PFSK-1 (cell line): ENCODE measurements around the gene RYR2.

Source experiments
- FOXP2 ChIP-seq: optimal IDR thresholded peaks from 2 replicates; pipeline ENCODE3; 2011; ENCODE audit warnings: borderline replicate concordance, control low read depth, inconsistent platforms; ENCODE audit not compliant: insufficient read depth; ENCODE audit errors: extremely low read length, extremely low read depth
- POLR2AphosphoS5 ChIP-seq: IDR thresholded peaks from 2 replicates; pipeline ENCODE4 v1.6.1; 2012; ENCODE audit warnings: low read depth, mild to moderate bottlenecking, control low read depth, low read length, moderate library complexity
- SIN3A ChIP-seq: IDR thresholded peaks from 2 replicates; pipeline ENCODE4 v1.6.1; 2012; ENCODE audit warnings: mild to moderate bottlenecking, low read length, moderate library complexity, borderline replicate concordance; ENCODE audit not compliant: insufficient read depth
- TAF1 ChIP-seq: IDR thresholded peaks from 2 replicates; pipeline ENCODE4 v1.6.1; 2012; ENCODE audit warnings: low read length, control low read depth, borderline replicate concordance; ENCODE audit not compliant: insufficient read depth
- TF ChIP-seq, protein P1 (sequence below), 2 experiments: IDR thresholded peaks; 2 replicates each; pipeline versions ENCODE4 v1.6.1 to v1.8.0; 2011 to 2012; ENCODE audit warnings: low read depth in 2 of 2, low read length in 2 of 2, control low read depth in 1 of 2, inconsistent platforms in 1 of 2, mild to moderate bottlenecking in 1 of 2, moderate library complexity in 1 of 2; ENCODE audit not compliant: insufficient read depth in 1 of 2

Gene RYR2

DNA sequence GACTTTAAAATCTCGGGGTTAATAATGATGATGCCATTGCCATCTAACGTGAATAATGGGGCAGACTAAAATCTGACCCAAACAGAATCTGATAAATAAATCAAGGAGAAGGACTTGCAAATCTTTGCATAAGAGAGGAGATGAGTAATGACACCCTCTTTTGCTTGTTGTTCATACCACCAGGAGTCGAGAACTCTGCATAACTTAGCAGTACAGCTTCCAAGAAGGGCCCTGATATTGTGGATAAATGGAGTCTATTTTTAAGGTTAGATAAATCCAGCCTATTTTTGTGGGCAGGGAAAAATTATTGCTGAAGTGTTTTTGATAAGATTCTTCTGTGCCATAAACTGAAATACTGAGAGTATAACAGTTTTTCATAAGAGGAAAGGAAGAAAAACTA, 17.3 kb downstream of the RYR2 start:
- no peak for TF ChIP-seq TAF1
- TF ChIP-seq SIN3A, result no peak
- no peak for TF ChIP-seq FOXP2
- TF ChIP-seq, protein P1, sequence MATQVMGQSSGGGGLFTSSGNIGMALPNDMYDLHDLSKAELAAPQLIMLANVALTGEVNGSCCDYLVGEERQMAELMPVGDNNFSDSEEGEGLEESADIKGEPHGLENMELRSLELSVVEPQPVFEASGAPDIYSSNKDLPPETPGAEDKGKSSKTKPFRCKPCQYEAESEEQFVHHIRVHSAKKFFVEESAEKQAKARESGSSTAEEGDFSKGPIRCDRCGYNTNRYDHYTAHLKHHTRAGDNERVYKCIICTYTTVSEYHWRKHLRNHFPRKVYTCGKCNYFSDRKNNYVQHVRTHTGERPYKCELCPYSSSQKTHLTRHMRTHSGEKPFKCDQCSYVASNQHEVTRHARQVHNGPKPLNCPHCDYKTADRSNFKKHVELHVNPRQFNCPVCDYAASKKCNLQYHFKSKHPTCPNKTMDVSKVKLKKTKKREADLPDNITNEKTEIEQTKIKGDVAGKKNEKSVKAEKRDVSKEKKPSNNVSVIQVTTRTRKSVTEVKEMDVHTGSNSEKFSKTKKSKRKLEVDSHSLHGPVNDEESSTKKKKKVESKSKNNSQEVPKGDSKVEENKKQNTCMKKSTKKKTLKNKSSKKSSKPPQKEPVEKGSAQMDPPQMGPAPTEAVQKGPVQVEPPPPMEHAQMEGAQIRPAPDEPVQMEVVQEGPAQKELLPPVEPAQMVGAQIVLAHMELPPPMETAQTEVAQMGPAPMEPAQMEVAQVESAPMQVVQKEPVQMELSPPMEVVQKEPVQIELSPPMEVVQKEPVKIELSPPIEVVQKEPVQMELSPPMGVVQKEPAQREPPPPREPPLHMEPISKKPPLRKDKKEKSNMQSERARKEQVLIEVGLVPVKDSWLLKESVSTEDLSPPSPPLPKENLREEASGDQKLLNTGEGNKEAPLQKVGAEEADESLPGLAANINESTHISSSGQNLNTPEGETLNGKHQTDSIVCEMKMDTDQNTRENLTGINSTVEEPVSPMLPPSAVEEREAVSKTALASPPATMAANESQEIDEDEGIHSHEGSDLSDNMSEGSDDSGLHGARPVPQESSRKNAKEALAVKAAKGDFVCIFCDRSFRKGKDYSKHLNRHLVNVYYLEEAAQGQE (IDR thresholded peaks at IDR 0.05; ENCODE audit: insufficient read depth in 1 of 2, low read depth in 2 of 2, low read length in 2 of 2), result no peak

DNA sequence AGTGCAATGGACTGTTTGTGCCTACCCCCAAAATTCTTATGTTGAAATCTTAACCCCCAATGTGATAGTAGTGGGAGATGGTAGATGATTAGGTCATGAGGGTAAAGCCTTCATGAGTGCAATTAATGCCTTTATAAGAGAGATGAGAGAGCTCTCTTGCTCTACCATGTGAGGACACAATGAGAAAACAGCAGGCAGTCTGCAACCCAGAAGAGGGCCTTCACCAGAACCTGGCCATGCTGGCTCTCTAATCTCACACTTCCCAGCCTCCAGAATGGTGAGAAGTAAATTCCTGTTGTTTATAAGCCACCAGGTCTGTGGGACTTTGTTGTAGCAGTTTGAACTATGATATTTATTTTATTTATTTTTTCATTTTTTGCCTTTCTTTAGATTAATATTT, 21.0 kb downstream of the RYR2 start:
- TF ChIP-seq POLR2AphosphoS5, result no peak
- TF ChIP-seq, protein P1 (IDR thresholded peaks at IDR 0.05; ENCODE audit: insufficient read depth in 1 of 2, low read depth in 2 of 2, low read length in 2 of 2), result no peak
- no peak for TF ChIP-seq SIN3A
- TF ChIP-seq TAF1, result no peak
- TF ChIP-seq FOXP2, result no peak

DNA sequence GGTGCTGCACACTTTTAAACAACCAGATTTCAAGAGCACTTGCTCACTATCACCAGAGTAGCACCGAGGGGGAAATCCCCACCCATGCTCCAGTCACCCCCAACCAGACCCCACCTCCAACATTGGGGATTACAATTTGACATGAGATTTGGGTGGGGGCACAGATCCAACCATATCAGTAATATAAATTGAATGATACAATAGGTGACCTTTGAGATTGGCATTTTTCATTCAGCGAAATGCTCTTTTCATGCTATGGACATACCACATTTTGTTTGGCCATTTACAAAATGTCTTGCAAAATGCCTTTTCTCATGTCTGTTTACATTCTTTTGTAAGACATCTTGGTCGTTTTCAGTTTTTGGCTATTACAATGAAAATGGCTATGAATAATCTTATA, 23.9 kb downstream of the RYR2 start:
- TF ChIP-seq FOXP2, result no peak

DNA sequence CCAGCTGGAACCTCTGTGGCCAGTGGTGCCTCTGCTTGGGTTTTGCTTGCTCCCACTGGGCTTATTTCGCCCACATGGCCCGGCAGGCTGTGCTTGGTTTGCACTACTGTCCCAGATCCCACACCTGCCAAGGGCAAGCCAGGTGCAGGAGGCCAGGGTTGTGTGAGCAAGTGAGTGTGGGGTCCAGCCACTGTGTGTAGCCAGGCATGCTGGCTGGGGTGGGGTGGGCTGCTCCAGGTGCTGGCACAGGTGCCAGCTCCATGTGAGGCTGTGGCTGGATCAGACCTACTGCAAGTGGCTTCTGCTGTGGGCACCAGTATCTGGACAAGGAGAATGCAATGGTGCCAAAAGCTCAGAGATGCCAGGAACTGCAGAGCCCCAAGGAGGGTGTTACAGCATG, 28.5 kb downstream of the RYR2 start:
- no peak for TF ChIP-seq SIN3A

DNA sequence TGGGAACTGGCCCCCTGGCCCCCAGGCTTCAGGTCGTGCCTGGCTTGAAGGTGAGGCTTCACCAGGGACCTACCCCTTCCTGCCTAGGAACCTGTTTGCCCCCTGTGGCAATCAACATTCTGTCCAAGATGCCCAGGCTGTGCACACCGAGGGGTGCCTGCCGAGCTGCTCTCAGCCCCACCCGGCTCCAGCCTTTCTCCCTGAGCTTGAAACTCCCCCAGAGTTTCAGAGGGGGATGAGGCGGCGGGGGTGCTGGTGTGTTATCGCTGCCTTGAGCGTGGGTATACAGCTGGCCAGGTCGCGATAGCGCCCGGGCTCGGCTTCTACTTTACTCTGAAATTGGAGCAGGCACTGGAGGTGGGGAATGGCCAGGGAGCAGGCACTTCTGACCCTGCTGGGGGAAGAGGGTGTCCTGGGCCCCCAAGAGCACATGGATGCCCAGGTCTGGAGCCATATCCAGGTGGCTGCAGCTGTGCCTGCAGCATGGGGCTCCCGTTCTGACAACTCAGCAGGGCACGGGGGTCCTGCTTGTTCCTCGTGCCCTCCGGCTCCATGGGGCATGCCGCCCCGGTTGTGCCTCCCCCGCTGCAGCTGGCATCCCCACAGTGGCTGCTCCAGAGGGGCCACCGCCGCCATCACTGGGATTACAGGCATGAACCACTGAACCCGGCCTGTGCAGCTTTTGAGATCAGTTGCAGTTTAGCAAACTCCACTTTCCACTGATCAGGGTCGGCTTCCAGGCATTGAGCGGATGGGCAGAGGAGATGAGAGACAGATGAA, 29.8 kb downstream of the RYR2 start:
- no peak for TF ChIP-seq TAF1
- TF ChIP-seq FOXP2, result no peak
- no peak for TF ChIP-seq POLR2AphosphoS5
- TF ChIP-seq SIN3A, result no peak
- TF ChIP-seq, protein P1 (IDR thresholded peaks at IDR 0.05; ENCODE audit: insufficient read depth in 1 of 2, low read depth in 2 of 2, low read length in 2 of 2), result no peak

DNA sequence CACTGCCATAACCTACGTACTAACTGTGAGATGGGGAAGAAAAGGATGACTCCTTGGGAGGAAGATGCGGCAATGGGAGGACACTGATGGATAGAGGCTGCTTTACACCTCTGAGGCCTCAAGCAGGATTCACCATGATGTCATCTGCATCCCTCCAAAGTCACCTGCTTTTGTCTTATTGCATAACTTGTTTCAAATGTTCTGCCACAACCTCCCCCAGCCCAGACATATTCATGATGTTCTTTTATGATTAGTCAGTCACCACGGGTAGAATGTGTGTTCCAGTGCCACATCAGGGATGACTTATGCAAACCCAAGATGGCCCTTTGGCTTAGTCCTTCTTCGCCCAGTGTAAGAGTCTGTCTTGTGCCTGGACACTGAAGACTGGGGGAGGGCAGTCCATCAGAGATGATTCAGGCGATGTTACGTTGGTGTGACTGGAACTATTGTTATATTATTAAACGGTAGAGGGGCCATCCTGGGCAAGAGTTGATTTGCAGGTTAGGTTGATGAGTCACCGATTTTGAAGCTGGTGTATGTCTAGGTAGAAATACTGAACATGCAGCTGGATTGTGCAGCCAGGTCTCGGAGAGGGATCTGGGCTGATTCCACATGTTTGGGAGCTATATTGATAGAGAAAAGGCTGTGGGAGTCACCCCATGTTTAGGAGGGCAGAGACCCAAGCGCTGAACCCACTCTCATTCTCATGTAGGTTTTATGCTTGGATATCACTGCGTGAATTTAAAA, 32.6 kb downstream of the RYR2 start:
- TF ChIP-seq FOXP2, result no peak
- no peak for TF ChIP-seq TAF1
- no peak for TF ChIP-seq SIN3A
- TF ChIP-seq POLR2AphosphoS5, result no peak
- TF ChIP-seq, protein P1 (IDR thresholded peaks at IDR 0.05; ENCODE audit: insufficient read depth in 1 of 2, low read depth in 2 of 2, low read length in 2 of 2), result no peak
